Activated naive CD8-positive, alpha-beta T cell treated with anti-CD3 and anti-CD28 coated beads, Interleukin-2, amount 10 ng/mL, durations not matched to agents 7 days and 5 days (primary cell): ENCODE data around the gene SMARCA5. TPM values are rescaled to one million over a fixed set of nuclear protein-coding genes. Genes with fewer than 3 reads are reported as not detected.

Experiments used
- total RNA-seq, 2 experiments: library from RNA; stranded (reverse); gene quantifications; one replicate each; pipeline ENCODE4 v1.2.3, GENCODE V29; 2021

Gene SMARCA5
- total RNA-seq, 2 experiments from 2014 or later: 52.4 to 52.7 TPM

Other genes with a start within 250 kb of the SMARCA5 start
- under 1 TPM; 0.62 to 0.80 TPM for gene GAB1, start 176.8 kb upstream of the SMARCA5 start, total RNA-seq
- not detected for gene FREM3, start 187.0 kb downstream of the SMARCA5 start, total RNA-seq